Ectodermal cell (in vitro differentiated cells): ENCODE results near the gene ALPI.
A peak's percentile ranks its signal among the peaks of the same experiment; 100 is the strongest.

ENCODE experiments used
- H3K27ac ChIP-seq: 2 replicates; pipeline ENCODE4 v1.7.0; 2013; ENCODE audit warnings: mild to moderate bottlenecking, low read depth, low read length; ENCODE audit not compliant: insufficient read depth, poor library complexity, severe bottlenecking
- H3K27me3 ChIP-seq: 2 replicates; pipeline ENCODE4 v1.7.0; 2013; ENCODE audit warnings: mild to moderate bottlenecking, low read length; ENCODE audit not compliant: insufficient read depth, control insufficient read depth, poor library complexity, severe bottlenecking
- H3K36me3 ChIP-seq: one replicate; pipeline ENCODE4 v1.7.0; 2013; ENCODE audit warnings: low read length; ENCODE audit not compliant: control insufficient read depth, insufficient read depth
- H3K4me1 ChIP-seq: one replicate; pipeline ENCODE4 v1.7.0; 2013; ENCODE audit warnings: low read length; ENCODE audit not compliant: control insufficient read depth, insufficient read depth
- H3K4me3 ChIP-seq: 2 replicates; pipeline ENCODE4 v1.7.0; 2013; ENCODE audit warnings: low read depth, low read length, control low read depth; ENCODE audit not compliant: insufficient read depth
- H3K9me3 ChIP-seq: 2 replicates; pipeline ENCODE4 v1.7.0; 2013; ENCODE audit warnings: mild to moderate bottlenecking, low read length, moderate library complexity; ENCODE audit not compliant: control insufficient read depth
- WGBS, 2 experiments: methylation state at CpG; one replicate each; pipeline ENCODE4 v1.1.7; 2013; ENCODE audit warnings: missing lambda C conversion rate in 2 of 2; 5-methylcytosine and 5-hydroxymethylcytosine counted together

Gene ALPI

DNA sequence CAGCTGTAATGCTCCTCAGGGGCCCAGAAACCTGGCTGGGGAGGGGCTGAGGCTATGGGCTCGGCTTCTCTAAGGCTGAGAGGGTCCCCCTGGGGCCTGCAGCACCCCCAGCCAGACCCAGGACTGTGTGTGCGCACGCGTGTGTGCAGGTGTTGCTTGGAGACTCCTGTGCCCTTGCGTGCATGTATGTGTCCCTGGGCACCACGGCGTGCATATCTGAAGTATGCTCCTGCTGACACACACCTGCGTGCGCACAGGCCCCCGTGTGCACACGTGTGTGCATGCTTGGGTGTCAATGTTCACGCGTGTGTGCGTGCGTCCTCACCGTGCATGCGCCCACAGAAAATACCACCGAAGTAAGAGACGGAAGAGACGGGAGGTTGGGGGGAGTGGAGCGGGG lies 46.6 kb downstream of the ALPI start:
- Histone ChIP-seq H3K9me3 (no peaks in the 10 kb centered on the region), H3K27me3 (peaks cover 55% of the 10 kb centered on the region), H3K36me3 (no peaks in the 10 kb centered on the region), H3K4me1 (peaks cover 12% of the 10 kb centered on the region), H3K27ac (no peak overlapping the region), H3K4me3 (peak overlapping the region; percentile 25)
- 4 to 5% methylated on average over 18 to 19 of the region's 21 CpGs for WGBS, 2 experiments

DNA sequence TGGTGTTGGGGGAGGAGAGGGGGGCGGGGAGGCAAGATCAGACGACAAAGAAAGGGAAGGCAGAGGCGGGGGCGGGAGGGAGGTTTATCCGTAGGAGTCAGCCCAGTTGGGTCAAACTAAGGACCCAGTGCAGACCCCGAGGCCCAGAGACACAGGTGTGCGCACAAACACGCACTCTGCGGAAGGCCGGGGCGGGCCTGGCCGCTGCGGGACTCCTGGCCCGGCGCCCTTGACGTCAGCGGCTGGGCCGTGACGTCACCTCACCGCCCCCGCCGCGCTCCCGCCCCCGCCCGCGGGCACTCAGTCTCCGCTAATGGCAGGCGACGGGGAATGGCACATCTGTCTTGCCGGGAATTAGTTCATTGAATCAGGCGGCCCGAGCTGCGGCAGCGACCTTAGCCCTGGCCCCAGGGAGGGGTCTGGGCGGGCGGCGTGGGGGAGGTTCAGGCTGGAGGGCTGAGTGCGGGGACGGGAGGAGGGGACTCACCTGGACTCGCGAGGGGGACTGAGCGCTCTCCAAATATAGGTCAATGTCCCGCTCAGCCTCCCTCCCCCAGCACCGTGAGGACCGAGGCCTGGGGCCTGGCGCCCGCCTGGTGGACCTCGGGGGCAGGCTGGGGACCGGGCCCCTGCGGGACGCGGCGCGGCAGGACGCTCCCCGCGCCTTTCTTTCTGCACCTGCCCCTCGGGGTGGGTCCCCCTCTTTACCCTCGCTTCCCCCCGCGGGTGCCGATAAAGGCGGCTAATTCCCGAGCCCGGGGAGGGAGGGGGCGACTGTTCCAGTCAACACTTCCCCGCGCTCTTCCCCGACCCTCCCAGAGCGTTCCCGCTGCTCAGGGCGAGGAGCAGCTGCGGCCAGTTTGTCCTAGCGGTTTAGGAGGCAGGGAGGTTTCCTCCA lies 47.2 kb downstream of the ALPI start:
- H3K4me3 ChIP-seq: peak overlapping the region; percentile 34
- H3K36me3 ChIP-seq: no peaks in the 10 kb centered on the region
- no peak overlapping the region for H3K27ac ChIP-seq
- WGBS, 2 experiments: 0 to 1% methylated on average over 74 to 75 of the region's 75 CpGs
- peaks cover 55% of the 10 kb centered on the region for H3K27me3 ChIP-seq
- H3K9me3 ChIP-seq: no peaks in the 10 kb centered on the region
- H3K4me1 ChIP-seq: peaks cover 11% of the 10 kb centered on the region

DNA sequence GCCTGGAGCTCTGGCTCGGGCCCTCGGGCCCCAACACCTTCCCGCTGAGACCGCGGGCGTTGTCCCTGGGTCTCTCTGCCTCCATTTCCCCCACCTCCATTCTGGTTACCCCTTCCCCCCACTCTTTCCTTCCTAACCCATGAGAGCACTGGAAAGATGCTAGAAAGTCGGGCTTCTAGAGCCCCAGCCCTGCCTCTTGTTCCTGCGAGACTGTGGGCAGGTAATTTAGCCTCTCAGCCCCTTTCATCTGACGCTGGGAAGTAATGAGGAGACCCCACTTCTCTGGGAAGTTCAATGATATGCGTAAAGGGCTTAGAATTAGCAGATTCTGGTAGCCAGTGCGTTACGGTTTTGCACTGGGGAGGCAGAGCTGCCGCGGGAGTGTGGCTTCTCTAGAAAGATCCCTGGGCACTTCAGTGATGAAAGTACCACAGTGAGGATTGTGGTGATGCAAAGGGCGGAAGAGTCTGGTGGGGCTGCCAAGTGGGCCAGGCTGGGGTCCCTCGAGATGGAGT lies 47.9 kb downstream of the ALPI start:
- Histone ChIP-seq H3K27me3 (peaks cover 55% of the 10 kb centered on the region), H3K9me3 (no peaks in the 10 kb centered on the region), H3K27ac (no peak overlapping the region), H3K4me3 (peak overlapping the region; percentile 34), H3K4me1 (peaks cover 11% of the 10 kb centered on the region), H3K36me3 (no peaks in the 10 kb centered on the region)
- WGBS, 2 experiments: 21 to 23% methylated on average over 16 of the region's 16 CpGs

DNA sequence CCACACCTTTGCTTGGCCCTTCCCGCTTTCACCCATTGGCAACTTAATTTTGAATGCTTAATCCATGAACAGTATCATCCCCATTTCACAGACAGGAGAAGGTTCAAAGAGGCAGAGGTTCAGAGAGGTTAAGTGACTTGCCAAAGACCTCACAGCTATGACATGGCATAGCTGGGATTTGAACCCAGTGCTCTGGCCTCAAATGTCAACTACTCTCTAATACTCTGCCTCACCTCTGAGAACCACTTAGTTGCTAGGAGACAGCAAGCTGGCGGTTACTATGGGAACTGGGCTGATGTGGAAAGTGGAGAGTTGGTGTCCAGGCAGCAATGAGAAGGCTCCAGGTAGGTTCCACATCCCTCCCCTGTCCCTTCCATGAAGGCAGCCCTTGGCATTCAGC lies 48.5 kb downstream of the ALPI start:
- Histone ChIP-seq H3K4me3 (no peak overlapping the region), H3K27me3 (peaks cover 55% of the 10 kb centered on the region), H3K27ac (no peak overlapping the region), H3K9me3 (no peaks in the 10 kb centered on the region), H3K4me1 (peaks cover 11% of the 10 kb centered on the region), H3K36me3 (no peaks in the 10 kb centered on the region)
- 92% methylated on average over 2 of the region's 2 CpGs for WGBS, 2 experiments

DNA sequence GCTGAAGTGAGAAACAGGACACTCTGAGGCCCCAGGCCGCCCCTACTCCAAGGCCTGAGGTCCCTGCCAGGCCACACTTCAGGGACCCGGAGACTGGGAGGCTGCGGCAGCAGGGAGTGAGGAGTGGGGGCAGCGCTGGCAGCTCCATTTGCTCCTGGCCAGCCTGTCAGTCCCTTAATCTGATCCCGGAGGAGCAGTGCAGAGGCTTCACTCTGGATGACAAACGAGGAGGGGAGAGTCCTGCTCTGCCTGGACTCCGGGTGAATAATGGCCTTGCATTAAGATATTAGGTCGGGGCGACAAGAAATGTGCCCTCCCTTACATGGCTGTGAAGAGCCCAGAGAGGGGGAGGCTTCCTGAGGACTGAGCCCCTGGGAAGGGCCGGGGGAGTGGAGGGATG lies 49.9 kb downstream of the ALPI start:
- Histone ChIP-seq H3K27ac (no peak overlapping the region), H3K4me3 (no peak overlapping the region), H3K9me3 (no peaks in the 10 kb centered on the region), H3K4me1 (peaks cover 11% of the 10 kb centered on the region), H3K27me3 (peaks cover 55% of the 10 kb centered on the region), H3K36me3 (no peaks in the 10 kb centered on the region)
- 21 to 25% methylated on average over 10 of the region's 10 CpGs for WGBS, 2 experiments

DNA sequence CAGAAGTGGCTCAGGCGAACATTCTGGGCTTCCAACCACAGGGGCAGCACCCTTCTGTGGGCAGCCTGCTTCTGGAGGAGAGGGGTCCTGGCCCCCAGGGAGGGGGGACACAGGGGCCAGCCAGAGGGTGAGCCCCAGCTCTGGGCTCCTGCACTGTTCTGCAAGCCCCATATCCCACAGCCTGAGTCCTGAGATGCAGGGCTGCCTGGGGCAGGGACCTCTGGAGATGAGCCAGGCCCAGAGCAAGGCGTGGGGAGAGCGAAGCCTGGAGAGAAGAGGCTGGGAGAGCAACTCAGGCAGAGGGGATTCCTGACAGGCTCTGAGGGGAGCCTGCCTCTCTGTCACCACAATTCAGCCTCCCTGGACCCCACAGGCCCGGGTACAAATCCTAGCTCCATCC lies 50.8 kb downstream of the ALPI start:
- 74 to 83% methylated on average over 4 of the region's 4 CpGs for WGBS, 2 experiments
- no peak overlapping the region for H3K4me3 ChIP-seq
- peaks cover 52% of the 10 kb centered on the region for H3K27me3 ChIP-seq
- H3K4me1 ChIP-seq: peaks cover 11% of the 10 kb centered on the region
- H3K9me3 ChIP-seq: no peaks in the 10 kb centered on the region
- no peaks in the 10 kb centered on the region for H3K36me3 ChIP-seq
- H3K27ac ChIP-seq: no peak overlapping the region

DNA sequence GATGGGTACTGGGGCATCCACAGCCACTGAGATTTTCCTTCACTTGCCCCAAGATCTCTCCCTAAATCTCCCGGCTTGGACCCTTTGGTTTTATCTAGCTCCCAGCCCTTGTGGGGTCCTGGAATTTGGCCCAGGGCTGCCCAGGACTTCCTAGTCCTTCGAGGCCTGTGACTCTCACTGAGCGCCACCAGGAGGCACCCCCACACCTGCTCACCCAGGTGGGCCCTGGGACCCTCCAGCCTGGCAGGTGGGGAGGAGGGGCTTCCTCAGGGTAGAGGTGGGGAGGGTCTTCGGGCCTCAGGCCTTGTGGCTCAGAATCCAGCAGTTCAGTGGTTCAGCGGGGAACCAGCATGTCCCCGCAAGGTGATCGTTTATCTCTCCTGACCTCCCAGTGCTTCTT lies 52.3 kb downstream of the ALPI start:
- WGBS, 2 experiments: 86 to 87% methylated on average over 7 of the region's 7 CpGs

More for the DNA sequence above, 52.3 kb downstream of the ALPI start:
- no peaks in the 10 kb centered on the region for H3K36me3 ChIP-seq
- H3K4me3 ChIP-seq: no peak overlapping the region
- H3K9me3 ChIP-seq: no peaks in the 10 kb centered on the region
- H3K4me1 ChIP-seq: peaks cover 5% of the 10 kb centered on the region
- H3K27ac ChIP-seq: no peak overlapping the region
- peaks cover 37% of the 10 kb centered on the region for H3K27me3 ChIP-seq
